ENCODE results near the gene ERC2.

Gene ERC2

GRCh38 chr3:55654123-55654760, 814.0 kb downstream of the ERC2 start:
- no peaks in the 10 kb centered on the region for H3K9me3 ChIP-seq (ENCODE audit: control insufficient read depth, insufficient read depth, low read depth, low read length)
- H3K36me3 ChIP-seq (ENCODE audit: control insufficient read depth in 2 of 2, insufficient read depth in 1 of 2, low read length in 2 of 2) = no peaks in the 10 kb centered on the region
- POLR2A ChIA-PET = no interaction called here
- no peak overlapping the region for H3K4me3 ChIP-seq (ENCODE audit: low read depth, low read length)
- H3K4me1 ChIP-seq (ENCODE audit: control insufficient read depth, insufficient read depth, low read length) = no peaks in the 10 kb centered on the region
- CTCF ChIA-PET = no interaction called here
- TF ChIP-seq ZNF157 (tag by site-specific recombination; IDR thresholded peaks at IDR 0.05) = no peak
- no peak for TF ChIP-seq ZNF664 (tag by site-specific recombination; IDR thresholded peaks at IDR 0.05)
- TF ChIP-seq ZNF596 (tag by site-specific recombination; IDR thresholded peaks at IDR 0.05) = no peak
- TF ChIP-seq ZNF274 (IDR thresholded peaks at IDR 0.05; ENCODE audit: low read length) = no peak
- TF ChIP-seq ZNF274 (tag by site-specific recombination; IDR thresholded peaks at IDR 0.05; ENCODE audit: borderline replicate concordance) = no peak
- TF ChIP-seq ZNF747 (tag by site-specific recombination; IDR thresholded peaks at IDR 0.05) = no peak
- no peak for TF ChIP-seq GLI2 (tag by site-specific recombination; IDR thresholded peaks at IDR 0.05; ENCODE audit: borderline replicate concordance, low read depth)
- TF ChIP-seq, protein P1, sequence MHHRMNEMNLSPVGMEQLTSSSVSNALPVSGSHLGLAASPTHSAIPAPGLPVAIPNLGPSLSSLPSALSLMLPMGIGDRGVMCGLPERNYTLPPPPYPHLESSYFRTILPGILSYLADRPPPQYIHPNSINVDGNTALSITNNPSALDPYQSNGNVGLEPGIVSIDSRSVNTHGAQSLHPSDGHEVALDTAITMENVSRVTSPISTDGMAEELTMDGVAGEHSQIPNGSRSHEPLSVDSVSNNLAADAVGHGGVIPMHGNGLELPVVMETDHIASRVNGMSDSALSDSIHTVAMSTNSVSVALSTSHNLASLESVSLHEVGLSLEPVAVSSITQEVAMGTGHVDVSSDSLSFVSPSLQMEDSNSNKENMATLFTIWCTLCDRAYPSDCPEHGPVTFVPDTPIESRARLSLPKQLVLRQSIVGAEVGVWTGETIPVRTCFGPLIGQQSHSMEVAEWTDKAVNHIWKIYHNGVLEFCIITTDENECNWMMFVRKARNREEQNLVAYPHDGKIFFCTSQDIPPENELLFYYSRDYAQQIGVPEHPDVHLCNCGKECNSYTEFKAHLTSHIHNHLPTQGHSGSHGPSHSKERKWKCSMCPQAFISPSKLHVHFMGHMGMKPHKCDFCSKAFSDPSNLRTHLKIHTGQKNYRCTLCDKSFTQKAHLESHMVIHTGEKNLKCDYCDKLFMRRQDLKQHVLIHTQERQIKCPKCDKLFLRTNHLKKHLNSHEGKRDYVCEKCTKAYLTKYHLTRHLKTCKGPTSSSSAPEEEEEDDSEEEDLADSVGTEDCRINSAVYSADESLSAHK (tag by site-specific recombination; IDR thresholded peaks at IDR 0.05) = no peak
- TF ChIP-seq ZNF37A (tag by site-specific recombination; IDR thresholded peaks at IDR 0.05) = no peak
- TF ChIP-seq, protein P2, sequence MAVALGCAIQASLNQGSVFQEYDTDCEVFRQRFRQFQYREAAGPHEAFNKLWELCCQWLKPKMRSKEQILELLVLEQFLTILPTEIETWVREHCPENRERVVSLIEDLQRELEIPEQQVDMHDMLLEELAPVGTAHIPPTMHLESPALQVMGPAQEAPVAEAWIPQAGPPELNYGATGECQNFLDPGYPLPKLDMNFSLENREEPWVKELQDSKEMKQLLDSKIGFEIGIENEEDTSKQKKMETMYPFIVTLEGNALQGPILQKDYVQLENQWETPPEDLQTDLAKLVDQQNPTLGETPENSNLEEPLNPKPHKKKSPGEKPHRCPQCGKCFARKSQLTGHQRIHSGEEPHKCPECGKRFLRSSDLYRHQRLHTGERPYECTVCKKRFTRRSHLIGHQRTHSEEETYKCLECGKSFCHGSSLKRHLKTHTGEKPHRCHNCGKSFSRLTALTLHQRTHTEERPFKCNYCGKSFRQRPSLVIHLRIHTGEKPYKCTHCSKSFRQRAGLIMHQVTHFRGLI (tag by site-specific recombination; IDR thresholded peaks at IDR 0.05) = no peak
- TF ChIP-seq ZNF354C (tag by site-specific recombination; IDR thresholded peaks at IDR 0.05; ENCODE audit: borderline replicate concordance, low read depth) = no peak
- TF ChIP-seq KLF8 (tag by site-specific recombination; IDR thresholded peaks at IDR 0.05) = no peak
- H3K27ac ChIP-seq (ENCODE audit: extremely low read depth, low read depth, low read length) = no peak overlapping the region

GRCh38 chr3:55651011-55651410, 817.3 kb downstream of the ERC2 start:
- ChIA-PET POLR2A (no interaction called here), CTCF (interaction anchor here (0.7 kb wide), 1 partner anchor 121 kb away, joined by 4 read pairs; no protein-coding TSS in a partner anchor)
- Histone ChIP-seq H3K36me3 (ENCODE audit: control insufficient read depth in 2 of 2, insufficient read depth in 1 of 2, low read length in 2 of 2) (no peaks in the 10 kb centered on the region), H3K4me1 (ENCODE audit: control insufficient read depth, insufficient read depth, low read length) (no peaks in the 10 kb centered on the region), H3K4me3 (ENCODE audit: low read depth, low read length) (no peak overlapping the region), H3K9me3 (ENCODE audit: control insufficient read depth, insufficient read depth, low read depth, low read length) (no peaks in the 10 kb centered on the region), H3K27ac (ENCODE audit: extremely low read depth, low read depth, low read length) (no peak overlapping the region)
- no peak for TF ChIP-seq ZNF549 (tag by site-specific recombination; IDR thresholded peaks at IDR 0.05)
- TF ChIP-seq, protein P3, sequence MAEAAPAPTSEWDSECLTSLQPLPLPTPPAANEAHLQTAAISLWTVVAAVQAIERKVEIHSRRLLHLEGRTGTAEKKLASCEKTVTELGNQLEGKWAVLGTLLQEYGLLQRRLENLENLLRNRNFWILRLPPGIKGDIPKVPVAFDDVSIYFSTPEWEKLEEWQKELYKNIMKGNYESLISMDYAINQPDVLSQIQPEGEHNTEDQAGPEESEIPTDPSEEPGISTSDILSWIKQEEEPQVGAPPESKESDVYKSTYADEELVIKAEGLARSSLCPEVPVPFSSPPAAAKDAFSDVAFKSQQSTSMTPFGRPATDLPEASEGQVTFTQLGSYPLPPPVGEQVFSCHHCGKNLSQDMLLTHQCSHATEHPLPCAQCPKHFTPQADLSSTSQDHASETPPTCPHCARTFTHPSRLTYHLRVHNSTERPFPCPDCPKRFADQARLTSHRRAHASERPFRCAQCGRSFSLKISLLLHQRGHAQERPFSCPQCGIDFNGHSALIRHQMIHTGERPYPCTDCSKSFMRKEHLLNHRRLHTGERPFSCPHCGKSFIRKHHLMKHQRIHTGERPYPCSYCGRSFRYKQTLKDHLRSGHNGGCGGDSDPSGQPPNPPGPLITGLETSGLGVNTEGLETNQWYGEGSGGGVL (tag by site-specific recombination; IDR thresholded peaks at IDR 0.05) = no peak
- no peak for TF ChIP-seq ZNF624 (tag by site-specific recombination; IDR thresholded peaks at IDR 0.05)
- TF ChIP-seq ZNF654 (tag by site-specific recombination; IDR thresholded peaks at IDR 0.05; ENCODE audit: low read depth) = no peak
- TF ChIP-seq ZBTB26 (tag by site-specific recombination; optimal IDR thresholded peaks at IDR 0.05) = no peak
- TF ChIP-seq ATF2 (tag by site-specific recombination; IDR thresholded peaks at IDR 0.05; ENCODE audit: low read depth) = no peak
- no peak for TF ChIP-seq WT1 (tag by site-specific recombination; IDR thresholded peaks at IDR 0.05)
- no peak for TF ChIP-seq ZNF132 (tag by site-specific recombination; IDR thresholded peaks at IDR 0.05; ENCODE audit: borderline replicate concordance)
- no peak for TF ChIP-seq ZSCAN30 (tag by site-specific recombination; IDR thresholded peaks at IDR 0.05)
- TF ChIP-seq ZNF114 (tag by site-specific recombination; IDR thresholded peaks at IDR 0.05) = no peak
- no peak for TF ChIP-seq SALL2 (tag by site-specific recombination; IDR thresholded peaks at IDR 0.05; ENCODE audit: borderline replicate concordance)
- no peak for TF ChIP-seq ZNF561 (tag by site-specific recombination; IDR thresholded peaks at IDR 0.05; ENCODE audit: borderline replicate concordance)
- TF ChIP-seq ZNF571 (tag by site-specific recombination; IDR thresholded peaks at IDR 0.05) = no peak
- TF ChIP-seq ZSCAN5A (tag by site-specific recombination; IDR thresholded peaks at IDR 0.05) = no peak

Data from HEK293 (cell line).